Embryonic facial prominence (tissue), 1 donor: ENCODE data around the gene GALNT10.

Source experiments
- DNase-seq: peaks from one replicate; pipeline ENCODE4 v3.0.0-alpha.2; 2016; ENCODE audit errors: extremely low spot score

The GALNT10 gene

DNA sequence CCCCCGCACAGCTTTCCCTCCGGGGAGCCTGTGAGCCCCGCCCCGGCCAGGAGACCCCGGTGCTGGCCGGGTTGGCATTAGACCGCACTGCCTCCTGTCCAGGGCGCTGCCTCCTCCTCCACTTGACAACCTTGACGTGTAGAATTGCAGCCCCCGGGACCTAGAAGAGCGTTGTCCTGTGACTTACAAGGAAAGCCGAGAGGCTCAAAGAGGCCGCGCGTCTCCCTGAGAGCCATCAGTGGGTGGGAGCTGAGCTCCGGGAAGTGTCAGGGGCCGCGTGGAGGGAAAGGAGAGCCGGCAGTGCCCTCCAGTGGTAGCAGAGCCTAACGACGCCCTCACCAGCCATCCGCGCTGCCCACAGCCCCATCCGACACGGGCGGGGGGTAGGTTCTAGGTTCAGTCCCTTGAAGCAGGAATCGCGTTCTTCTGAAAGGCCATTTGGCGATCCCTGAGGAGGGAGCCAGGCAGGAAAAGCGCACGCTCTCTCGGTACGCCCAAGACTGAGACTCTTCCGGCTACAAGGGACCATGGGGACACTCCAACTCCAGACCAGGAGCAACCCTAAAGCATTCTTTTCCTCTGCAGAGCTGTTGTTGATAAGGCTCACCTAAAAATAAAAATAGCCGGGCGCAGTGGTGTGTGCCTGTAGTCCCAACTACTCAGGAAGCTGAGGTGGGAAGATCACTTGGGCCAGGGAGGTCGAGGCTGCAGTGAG is 214.7 kb downstream of the GALNT10 start:
- DNase-seq: peak; percentile 66

- DNase-seq: no peak
Measured at GRCh38 chr5:154406231-154406630, 215.7 kb downstream of the GALNT10 start.

DNA sequence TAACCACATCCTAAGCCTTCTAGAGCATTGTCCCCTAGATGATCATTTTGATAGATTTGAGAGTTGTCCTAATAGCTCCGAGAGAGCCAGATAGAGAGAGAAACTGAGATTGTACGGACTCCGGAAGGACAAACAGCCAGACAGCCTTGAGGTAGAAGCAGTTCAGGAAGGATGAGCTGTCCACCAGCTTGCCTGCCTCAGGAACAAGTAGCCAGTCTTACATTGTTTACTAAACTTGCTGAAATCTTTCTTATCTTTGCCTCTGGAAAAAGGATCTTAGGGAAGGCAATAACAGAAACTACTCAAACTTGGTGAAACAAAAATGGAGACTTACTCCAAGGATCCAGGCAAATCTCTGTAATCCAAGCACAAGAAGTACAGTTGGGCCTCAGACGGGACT is 216.3 kb downstream of the GALNT10 start:
- DNase-seq: no peak

DNA sequence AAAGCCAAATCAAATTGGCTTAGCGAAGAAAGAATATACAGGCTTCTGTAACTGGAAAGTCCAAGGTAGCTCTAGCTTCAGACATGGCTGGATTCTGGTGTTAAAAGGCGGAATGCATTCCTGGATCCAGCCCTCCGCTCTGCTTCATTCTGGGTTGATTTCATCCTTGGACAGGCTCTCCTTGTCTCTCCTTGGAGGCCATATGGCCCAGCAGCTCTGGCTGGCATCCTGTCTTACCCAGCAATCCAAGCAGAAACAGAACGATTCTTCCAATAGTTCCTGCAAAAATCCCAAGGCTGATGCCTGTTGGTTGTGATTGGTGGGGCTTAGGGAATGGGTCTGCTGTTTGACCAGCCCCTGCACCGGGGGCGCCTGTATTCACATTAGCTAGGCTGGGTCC is 218.3 kb downstream of the GALNT10 start:
- DNase-seq: no peak

- no peak for DNase-seq
Measured at GRCh38 chr5:154409230-154409840, 218.8 kb downstream of the GALNT10 start.

DNA sequence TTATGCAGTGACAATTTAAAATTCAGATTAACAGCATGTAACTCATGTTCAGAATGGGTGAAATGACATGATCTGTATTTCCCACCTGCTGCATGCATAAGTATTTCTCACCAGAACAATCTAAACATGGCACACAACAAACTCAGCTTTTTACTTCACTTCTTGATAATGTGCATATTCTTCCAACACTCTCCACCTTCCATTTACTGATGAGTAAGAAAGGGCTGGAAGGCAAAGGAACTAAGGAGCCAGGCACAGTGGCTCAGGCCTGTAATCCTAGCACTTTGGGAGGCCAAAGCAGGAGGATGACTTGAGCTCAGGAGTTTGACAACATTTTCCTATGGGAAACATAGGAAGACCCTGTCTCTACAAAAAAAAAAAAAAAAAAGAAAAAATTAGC is 219.5 kb downstream of the GALNT10 start:
- no peak for DNase-seq

- no peak for DNase-seq
Measured at GRCh38 chr5:154410786-154411185, 220.3 kb downstream of the GALNT10 start.

DNA sequence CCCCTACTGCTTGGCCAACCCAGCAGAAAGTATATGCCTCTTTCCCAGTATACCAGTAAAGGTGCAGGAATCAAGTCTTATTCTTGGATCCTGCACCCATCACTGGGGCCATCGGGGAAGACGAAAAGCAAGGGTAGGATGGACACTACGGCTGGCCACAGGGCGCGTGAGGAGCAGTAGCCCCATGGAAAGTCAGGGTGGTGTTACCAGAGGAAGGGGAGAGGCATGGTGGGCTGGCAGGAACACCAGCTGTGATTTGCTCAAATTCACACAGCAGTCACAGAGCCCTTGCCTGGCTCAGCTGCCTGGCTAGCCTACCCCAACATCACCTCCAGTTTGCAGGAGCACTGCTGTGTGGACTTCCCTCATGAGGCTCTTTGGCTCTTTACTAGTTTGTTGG is 220.8 kb downstream of the GALNT10 start:
- no peak for DNase-seq

GRCh38 chr5:154412316-154412715 is 221.8 kb downstream of the GALNT10 start:
- DNase-seq: no peak

DNA sequence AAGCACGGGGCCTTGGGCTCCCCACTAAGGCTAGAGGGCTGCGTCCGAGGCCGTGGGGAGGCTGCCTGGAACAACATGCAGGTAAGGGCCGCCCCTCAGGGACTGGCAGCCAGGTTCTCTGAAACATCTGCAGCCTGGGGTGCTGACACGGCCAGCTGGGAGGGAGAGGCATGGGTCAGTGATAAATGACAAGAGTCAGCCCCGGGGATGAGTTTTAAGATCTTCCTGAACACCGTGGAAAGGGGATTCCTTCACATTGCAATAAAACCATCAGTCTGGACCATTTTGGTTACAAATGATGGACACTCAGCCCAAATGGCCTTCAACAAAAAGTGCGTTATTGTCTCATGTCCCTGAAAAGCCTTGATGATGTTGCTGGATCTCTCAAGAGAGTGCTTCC is 222.4 kb downstream of the GALNT10 start:
- no peak for DNase-seq

DNA sequence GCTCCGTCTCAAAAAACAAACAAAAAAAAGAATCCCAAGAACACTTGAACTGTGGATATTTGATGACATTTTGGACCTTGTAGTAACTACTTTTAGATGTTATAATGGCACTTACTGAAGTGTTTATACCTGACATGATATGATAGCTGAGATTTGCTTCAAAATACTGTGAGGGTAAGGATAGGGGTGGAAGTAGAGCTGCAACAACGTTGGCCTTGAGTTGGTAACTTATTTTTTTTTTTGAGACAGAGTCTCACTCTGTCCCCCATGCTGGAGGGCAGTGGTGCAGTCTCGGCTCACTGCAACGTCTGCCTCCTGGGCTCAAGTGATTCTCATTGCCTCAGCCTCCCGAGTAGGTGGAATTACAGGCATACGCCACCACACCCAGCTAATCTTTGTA is 224.6 kb downstream of the GALNT10 start:
- DNase-seq: no peak

DNA sequence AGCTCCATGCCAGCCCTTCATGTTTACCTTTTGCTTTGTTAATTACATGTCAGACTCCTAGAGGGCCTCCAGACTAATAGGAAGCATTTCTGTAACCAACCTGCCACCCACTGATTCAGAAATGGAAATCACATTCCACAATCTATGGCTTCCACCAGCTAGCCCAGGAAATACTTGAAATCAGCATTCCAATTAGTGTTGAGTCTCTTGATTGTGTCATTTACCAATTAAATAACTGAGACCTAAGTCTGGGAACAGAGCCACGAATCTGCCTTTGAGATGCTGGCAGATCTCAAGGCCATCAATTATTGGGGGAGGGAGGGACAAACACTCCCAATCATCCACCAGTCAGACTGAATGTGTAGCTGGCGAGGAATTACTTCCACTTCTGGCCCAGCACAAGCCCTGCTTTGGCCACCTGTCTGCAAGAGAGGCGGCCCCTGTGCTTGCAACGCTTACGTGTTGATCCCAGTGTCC is 227.8 kb downstream of the GALNT10 start:
- no peak for DNase-seq

GRCh38 chr5:154419236-154419635 is 228.7 kb downstream of the GALNT10 start:
- no peak for DNase-seq

GRCh38 chr5:154421868-154422267 is 231.3 kb downstream of the GALNT10 start:
- DNase-seq: no peak

DNA sequence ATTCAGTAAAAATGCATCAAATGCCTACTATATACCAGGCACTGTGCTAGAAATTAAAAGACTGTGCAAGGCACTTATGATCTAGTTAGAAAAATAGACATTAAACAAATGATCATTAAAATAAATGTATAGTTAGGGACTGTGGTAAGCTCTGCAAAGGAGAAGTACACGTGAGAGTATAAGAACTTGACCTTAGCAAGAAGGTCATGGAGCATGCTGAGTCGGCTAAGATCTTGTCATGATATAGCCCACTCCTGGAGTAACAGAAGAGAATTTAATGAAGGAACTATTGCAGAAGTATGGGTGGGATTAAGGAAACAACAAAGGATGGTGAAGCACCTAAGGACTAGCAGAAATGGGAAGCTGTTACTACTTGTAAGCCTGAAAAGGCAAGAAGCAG is 231.8 kb downstream of the GALNT10 start:
- DNase-seq: no peak

DNA sequence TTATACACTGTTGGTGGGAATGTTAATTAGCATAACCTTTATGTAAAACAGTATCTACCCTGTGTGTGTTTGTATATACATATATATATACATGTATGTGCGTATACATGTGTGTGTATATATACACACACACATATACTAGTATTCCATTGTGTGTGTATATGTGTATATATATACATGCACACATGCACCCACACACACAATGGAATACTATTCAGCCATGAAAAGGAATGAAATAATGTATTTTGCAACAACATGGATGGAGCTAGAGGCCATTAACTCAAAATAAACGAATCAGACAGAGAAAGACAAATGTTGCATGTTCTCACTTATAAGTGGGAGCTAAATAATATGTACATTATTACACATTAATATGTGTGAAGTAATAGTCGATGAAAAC is 237.7 kb downstream of the GALNT10 start:
- DNase-seq: no peak

GRCh38 chr5:154429341-154429740 is 238.8 kb downstream of the GALNT10 start:
- no peak for DNase-seq

- DNase-seq: no peak
Measured at GRCh38 chr5:154430466-154430865, 239.9 kb downstream of the GALNT10 start.

- no peak for DNase-seq
Measured at GRCh38 chr5:154430961-154431630, 240.6 kb downstream of the GALNT10 start.

DNA sequence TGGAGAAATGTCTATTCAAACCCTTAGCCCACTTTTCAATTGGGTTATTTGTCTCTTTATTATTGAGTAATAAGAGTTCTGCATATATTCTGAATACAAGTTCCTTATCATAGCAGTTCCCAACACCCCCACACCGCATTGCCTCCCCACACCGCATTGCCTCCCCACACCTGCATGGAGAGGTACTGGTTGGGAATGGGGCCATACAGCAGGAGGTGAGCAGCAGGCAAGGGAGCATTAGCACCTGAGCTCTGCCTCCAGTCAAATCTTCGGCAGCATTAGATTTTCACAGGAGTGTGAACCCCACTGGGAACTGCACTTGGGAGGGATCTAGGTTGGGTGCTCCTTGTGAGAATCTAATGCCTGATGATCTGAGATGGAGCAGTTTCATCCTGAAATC is 244.7 kb downstream of the GALNT10 start:
- DNase-seq: no peak

GRCh38 chr5:154437281-154437965 is 246.9 kb downstream of the GALNT10 start:
- no peak for DNase-seq

DNA sequence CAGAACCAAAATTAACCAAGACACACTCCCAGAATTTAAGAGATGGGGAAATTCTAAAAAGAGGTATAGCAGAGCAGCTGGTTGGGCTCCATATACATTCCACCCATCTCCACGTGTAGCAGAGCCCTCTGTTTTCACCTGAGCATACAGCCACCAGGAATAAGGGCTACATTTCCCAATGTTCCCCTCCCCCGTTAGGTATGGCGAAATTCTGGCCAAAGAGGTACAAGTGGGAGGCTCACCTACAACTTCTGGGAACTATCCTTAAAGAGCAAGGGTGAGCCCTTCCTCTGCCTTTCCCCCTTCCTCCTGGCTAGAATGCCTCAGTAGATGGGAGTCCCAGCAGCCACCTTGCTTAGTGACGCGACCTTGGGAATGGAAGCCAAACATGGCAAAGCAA is 250.0 kb downstream of the GALNT10 start:
- DNase-seq: no peak
